WERI-Rb-1 (cell line): ENCODE results near the gene STK32C.
A peak's percentile ranks its signal among the peaks of the same experiment; 100 is the strongest.

ENCODE experiments used
- DNase-seq: peaks from one replicate; pipeline ENCODE4 v3.0.0-alpha.2; 2020
- H3K27ac ChIP-seq: fragments of 250-450 bp; sonication (Bioruptor Pico); 2 replicates; pipeline ENCODE4 v1.5.1; 2020; ENCODE audit warnings: mild to moderate bottlenecking, moderate library complexity
- H3K27me3 ChIP-seq: fragments of 250-450 bp; sonication (Bioruptor Pico); 2 replicates; pipeline ENCODE4 v1.5.1; 2021; ENCODE audit warnings: mild to moderate bottlenecking, low read depth, moderate library complexity; ENCODE audit not compliant: insufficient read depth, severe bottlenecking
- H3K36me3 ChIP-seq: fragments of 250-450 bp; sonication (Bioruptor Pico); 2 replicates; pipeline ENCODE4 v1.5.1; 2020; ENCODE audit warnings: mild to moderate bottlenecking, moderate library complexity
- H3K4me3 ChIP-seq: 2 replicates; pipeline ENCODE4 v1.5.1; 2011; ENCODE audit warnings: low read depth, mild to moderate bottlenecking, control low read depth, low read length
- H3K9me3 ChIP-seq: fragments of 250-450 bp; sonication (Bioruptor Pico); 2 replicates; pipeline ENCODE4 v1.5.1; 2021; ENCODE audit warnings: mild to moderate bottlenecking, moderate library complexity; ENCODE audit not compliant: severe bottlenecking
- TF ChIP-seq, protein P1 (sequence below): IDR thresholded peaks from 2 replicates; pipeline ENCODE4 v1.5.1; 2011; ENCODE audit warnings: low read depth, mild to moderate bottlenecking, control low read depth, inconsistent platforms, low read length

The STK32C gene

DNA sequence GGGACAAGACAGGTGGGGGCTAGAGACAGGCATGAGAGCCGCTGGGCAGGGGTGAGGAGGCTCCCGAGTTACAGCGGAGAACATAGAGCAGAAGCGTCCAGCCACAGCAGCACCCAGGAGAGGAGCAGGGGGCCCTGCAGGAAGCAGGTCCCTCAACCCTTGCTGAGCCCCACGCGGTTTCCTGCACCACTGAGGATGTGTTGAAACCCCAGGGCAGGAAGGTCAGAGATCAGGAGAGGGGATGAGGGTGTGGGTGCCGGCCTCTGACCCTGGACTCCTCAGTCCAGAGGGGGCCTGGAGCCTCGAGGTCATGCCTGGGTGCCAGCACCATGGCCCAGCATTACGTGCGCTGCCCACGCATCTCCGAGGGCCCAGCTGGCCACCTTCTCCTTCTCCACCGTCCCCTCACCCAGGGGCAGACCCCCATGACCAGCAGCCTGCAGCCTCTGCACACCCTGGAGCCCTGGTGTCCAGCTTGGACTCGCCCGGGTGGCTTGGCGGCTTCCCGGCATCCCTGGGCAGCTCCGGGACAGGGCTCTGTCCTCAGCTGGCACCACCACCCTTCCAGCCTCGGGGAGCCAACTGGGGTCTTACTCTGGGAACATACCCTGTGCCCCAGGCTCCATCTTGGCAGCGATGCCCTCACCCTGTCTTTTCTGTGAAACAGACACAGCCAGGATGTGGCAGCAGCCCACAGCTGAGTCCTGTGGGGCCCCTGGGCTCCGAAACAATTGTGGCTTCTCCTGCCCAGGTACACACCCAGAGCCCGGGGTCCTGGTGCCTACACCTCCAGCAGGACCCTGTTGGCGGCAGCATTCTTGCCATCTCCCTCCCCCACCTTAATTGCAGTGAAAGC lies 52.0 kb downstream of the STK32C start:
- TF ChIP-seq, protein P1, sequence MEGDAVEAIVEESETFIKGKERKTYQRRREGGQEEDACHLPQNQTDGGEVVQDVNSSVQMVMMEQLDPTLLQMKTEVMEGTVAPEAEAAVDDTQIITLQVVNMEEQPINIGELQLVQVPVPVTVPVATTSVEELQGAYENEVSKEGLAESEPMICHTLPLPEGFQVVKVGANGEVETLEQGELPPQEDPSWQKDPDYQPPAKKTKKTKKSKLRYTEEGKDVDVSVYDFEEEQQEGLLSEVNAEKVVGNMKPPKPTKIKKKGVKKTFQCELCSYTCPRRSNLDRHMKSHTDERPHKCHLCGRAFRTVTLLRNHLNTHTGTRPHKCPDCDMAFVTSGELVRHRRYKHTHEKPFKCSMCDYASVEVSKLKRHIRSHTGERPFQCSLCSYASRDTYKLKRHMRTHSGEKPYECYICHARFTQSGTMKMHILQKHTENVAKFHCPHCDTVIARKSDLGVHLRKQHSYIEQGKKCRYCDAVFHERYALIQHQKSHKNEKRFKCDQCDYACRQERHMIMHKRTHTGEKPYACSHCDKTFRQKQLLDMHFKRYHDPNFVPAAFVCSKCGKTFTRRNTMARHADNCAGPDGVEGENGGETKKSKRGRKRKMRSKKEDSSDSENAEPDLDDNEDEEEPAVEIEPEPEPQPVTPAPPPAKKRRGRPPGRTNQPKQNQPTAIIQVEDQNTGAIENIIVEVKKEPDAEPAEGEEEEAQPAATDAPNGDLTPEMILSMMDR: no peak
- no peak for DNase-seq
- Histone ChIP-seq H3K36me3 (no peaks in the 10 kb centered on the region), H3K27ac (no peak overlapping the region), H3K9me3 (no peaks in the 10 kb centered on the region), H3K27me3 (no peaks in the 10 kb centered on the region), H3K4me3 (no peak overlapping the region)

DNA sequence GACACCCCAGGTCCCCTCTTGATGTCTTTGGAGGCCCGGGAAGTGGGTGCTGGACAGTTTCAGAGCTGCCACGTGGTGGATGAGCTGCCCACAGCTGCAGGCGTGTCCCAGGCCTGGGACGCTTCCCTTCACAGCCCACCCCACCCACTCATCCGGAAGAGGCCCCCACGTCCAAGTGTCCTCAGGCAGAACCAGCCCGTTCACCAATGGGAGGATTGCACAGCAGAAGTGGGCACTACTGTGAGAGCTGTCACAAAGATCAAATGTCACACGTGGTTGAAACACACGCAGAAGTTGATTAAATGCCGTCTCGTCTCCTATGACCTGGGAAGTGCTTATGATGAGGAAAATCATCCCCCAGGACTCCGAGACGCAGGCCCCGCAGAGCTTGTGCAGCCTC lies 52.9 kb downstream of the STK32C start:
- Histone ChIP-seq H3K4me3 (no peak overlapping the region), H3K9me3 (no peaks in the 10 kb centered on the region), H3K27me3 (no peaks in the 10 kb centered on the region), H3K27ac (no peak overlapping the region), H3K36me3 (no peaks in the 10 kb centered on the region)
- TF ChIP-seq, protein P1: no peak
- DNase-seq: no peak

GRCh38 chr10:132253092-132253687 lies 54.6 kb downstream of the STK32C start:
- no peaks in the 10 kb centered on the region for H3K27me3 ChIP-seq
- no peak for DNase-seq
- TF ChIP-seq, protein P1: no peak
- H3K27ac ChIP-seq: no peak overlapping the region
- no peaks in the 10 kb centered on the region for H3K9me3 ChIP-seq
- no peaks in the 10 kb centered on the region for H3K36me3 ChIP-seq
- no peak overlapping the region for H3K4me3 ChIP-seq

- no peak for DNase-seq
- H3K9me3 ChIP-seq: no peaks in the 10 kb centered on the region
- TF ChIP-seq, protein P1: peak; percentile 42
- H3K36me3 ChIP-seq: no peaks in the 10 kb centered on the region
- no peak overlapping the region for H3K4me3 ChIP-seq
- H3K27me3 ChIP-seq: peaks cover 2% of the 10 kb centered on the region
- no peak overlapping the region for H3K27ac ChIP-seq
These were observed 55.3 kb downstream of the STK32C start for GRCh38 chr10:132252412-132252811.

DNA sequence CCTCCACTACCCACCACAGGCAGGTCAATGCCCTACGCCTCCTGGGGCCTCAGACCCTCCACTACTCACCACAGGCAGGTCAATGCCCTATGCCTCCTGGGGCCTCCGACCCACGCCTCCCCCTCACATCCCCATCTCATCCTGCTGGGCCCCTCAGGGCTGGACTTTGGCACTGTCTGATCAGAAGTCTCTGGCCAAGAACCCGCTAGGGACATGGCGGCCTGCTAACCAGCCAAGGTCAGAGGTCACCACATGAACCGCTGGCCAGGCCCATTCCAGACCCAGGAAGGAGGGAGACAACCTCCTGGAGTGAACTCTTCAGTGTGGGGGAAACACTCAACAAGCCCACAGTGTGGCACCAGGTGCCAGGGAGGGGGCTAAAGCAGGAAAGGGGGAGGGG lies 55.8 kb downstream of the STK32C start:
- no peak for DNase-seq
- Histone ChIP-seq H3K4me3 (no peak overlapping the region), H3K27me3 (peaks cover 3% of the 10 kb centered on the region), H3K36me3 (no peaks in the 10 kb centered on the region), H3K27ac (no peak overlapping the region), H3K9me3 (no peaks in the 10 kb centered on the region)
- TF ChIP-seq, protein P1: no peak
